Measurements from ENCODE around the gene MTHFD2L. TPM values are rescaled to one million over a fixed set of nuclear protein-coding genes. Genes with fewer than 3 reads are reported as not detected.

Gene MTHFD2L
- total and polyA plus RNA-seq, 2 experiments from 2014 or later: 10.8 to 12.3 TPM

- Histone ChIP-seq H3K27me3 (no peaks in the 10 kb centered on the region), H3K27ac (no peak overlapping the region), H3K9me3 (ENCODE audit: low read depth) (no peaks in the 10 kb centered on the region), H3K4me3 (no peak overlapping the region), H3K36me3 (no peaks in the 10 kb centered on the region), H3K4me1 (ENCODE audit: low read depth) (no peaks in the 10 kb centered on the region)
- TF ChIP-seq CTCF (IDR thresholded peaks at IDR 0.05; ENCODE audit: low read depth, low read length): no peak
- no peak for DNase-seq (ENCODE audit: low read depth in 1 of 2, low spot score in 1 of 2)
Measured at GRCh38 chr4:74292111-74292870, 134.4 kb downstream of the MTHFD2L start.

GRCh38 chr4:74293558-74293957, 135.6 kb downstream of the MTHFD2L start:
- Histone ChIP-seq H3K4me1 (ENCODE audit: low read depth) (no peaks in the 10 kb centered on the region), H3K4me3 (no peak overlapping the region), H3K36me3 (no peaks in the 10 kb centered on the region), H3K9me3 (ENCODE audit: low read depth) (no peaks in the 10 kb centered on the region), H3K27ac (no peak overlapping the region), H3K27me3 (no peaks in the 10 kb centered on the region)
- no peak for TF ChIP-seq CTCF (IDR thresholded peaks at IDR 0.05; ENCODE audit: low read depth, low read length)
- no peak for DNase-seq (ENCODE audit: low read depth in 1 of 2, low spot score in 1 of 2)

- no peaks in the 10 kb centered on the region for H3K27me3 ChIP-seq
- TF ChIP-seq CTCF (IDR thresholded peaks at IDR 0.05; ENCODE audit: low read depth, low read length): no peak
- no peaks in the 10 kb centered on the region for H3K9me3 ChIP-seq (ENCODE audit: low read depth)
- no peak for DNase-seq (ENCODE audit: low read depth in 1 of 2, low spot score in 1 of 2)
- H3K4me3 ChIP-seq: no peak overlapping the region
- no peaks in the 10 kb centered on the region for H3K36me3 ChIP-seq
- no peak overlapping the region for H3K27ac ChIP-seq
- H3K4me1 ChIP-seq (ENCODE audit: low read depth): no peaks in the 10 kb centered on the region
Measured at GRCh38 chr4:74294681-74295080, 136.8 kb downstream of the MTHFD2L start.

- DNase-seq (ENCODE audit: low read depth in 1 of 2, low spot score in 1 of 2): no peak
- H3K36me3 ChIP-seq: no peaks in the 10 kb centered on the region
- TF ChIP-seq CTCF (IDR thresholded peaks at IDR 0.05; ENCODE audit: low read depth, low read length): no peak
- H3K9me3 ChIP-seq (ENCODE audit: low read depth): no peaks in the 10 kb centered on the region
- H3K4me1 ChIP-seq (ENCODE audit: low read depth): no peaks in the 10 kb centered on the region
- no peak overlapping the region for H3K4me3 ChIP-seq
- no peak overlapping the region for H3K27ac ChIP-seq
- no peaks in the 10 kb centered on the region for H3K27me3 ChIP-seq
Measured at GRCh38 chr4:74297539-74297938, 139.6 kb downstream of the MTHFD2L start.

GRCh38 chr4:74304095-74304625, 146.2 kb downstream of the MTHFD2L start:
- Histone ChIP-seq H3K27ac (no peak overlapping the region), H3K27me3 (no peaks in the 10 kb centered on the region), H3K36me3 (no peaks in the 10 kb centered on the region), H3K9me3 (ENCODE audit: low read depth) (no peaks in the 10 kb centered on the region), H3K4me3 (no peak overlapping the region), H3K4me1 (ENCODE audit: low read depth) (no peaks in the 10 kb centered on the region)
- no peak for TF ChIP-seq CTCF (IDR thresholded peaks at IDR 0.05; ENCODE audit: low read depth, low read length)
- peak in 1 of 2 donors; percentile 38 for DNase-seq (ENCODE audit: low read depth in 1 of 2, low spot score in 1 of 2)

Measured in cardiac muscle cell (in vitro differentiated cells and primary cell).